Trophoblast cell (in vitro differentiated cells and primary cell): ENCODE results near the gene MTERF4.

ENCODE experiments used
- DNase-seq, 2 donors: peaks; one replicate each; pipeline ENCODE4 v3.0.0-alpha.2; 2016
- H2AFZ ChIP-seq: 2 replicates; pipeline ENCODE4 v1.6.1; 2013; ENCODE audit warnings: low read length, moderate library complexity, mild to moderate bottlenecking; ENCODE audit not compliant: insufficient read depth, poor library complexity
- H2AK5ac ChIP-seq: 2 replicates; pipeline ENCODE4 v1.6.1; 2013; ENCODE audit warnings: mild to moderate bottlenecking, low read length
- H2BK120ac ChIP-seq: 2 replicates; pipeline ENCODE4 v1.6.1; 2013; ENCODE audit warnings: low read length, mild to moderate bottlenecking, moderate library complexity; ENCODE audit not compliant: insufficient read depth, poor library complexity
- H2BK12ac ChIP-seq: 2 replicates; pipeline ENCODE4 v1.6.1; 2013; ENCODE audit warnings: mild to moderate bottlenecking, low read length, moderate library complexity
- H2BK5ac ChIP-seq: 2 replicates; pipeline ENCODE4 v1.6.1; 2013; ENCODE audit warnings: low read length, low read depth, moderate library complexity, mild to moderate bottlenecking; ENCODE audit not compliant: poor library complexity
- H3K14ac ChIP-seq: 2 replicates; pipeline ENCODE4 v1.6.1; 2013; ENCODE audit warnings: mild to moderate bottlenecking, low read length
- H3K18ac ChIP-seq: 2 replicates; pipeline ENCODE4 v1.6.1; 2013; ENCODE audit warnings: mild to moderate bottlenecking, low read length
- H3K23ac ChIP-seq: 2 replicates; pipeline ENCODE4 v1.6.1; 2013; ENCODE audit warnings: low read length
- H3K27ac ChIP-seq: 2 replicates; pipeline ENCODE4 v1.5.1; 2013; ENCODE audit warnings: low read depth, mild to moderate bottlenecking, inconsistent platforms, low read length, moderate library complexity
- H3K27me3 ChIP-seq: 2 replicates; pipeline ENCODE4 v1.6.1; 2013; ENCODE audit warnings: inconsistent platforms, mild to moderate bottlenecking, low read length, moderate library complexity; ENCODE audit not compliant: insufficient read depth
- H3K36me3 ChIP-seq, 2 experiments: 1 replicate in 1 of 2; 2 replicates in 1 of 2; pipeline ENCODE4 v1.6.1; 2013; ENCODE audit warnings: low read length in 2 of 2, mild to moderate bottlenecking in 2 of 2, moderate library complexity in 1 of 2; ENCODE audit not compliant: insufficient read depth in 2 of 2, control insufficient read depth in 1 of 2
- H3K4ac ChIP-seq: 2 replicates; pipeline ENCODE4 v1.6.1; 2013; ENCODE audit warnings: low read depth, mild to moderate bottlenecking, low read length, moderate library complexity
- H3K4me1 ChIP-seq, 2 experiments: 1 replicate in 1 of 2; 2 replicates in 1 of 2; pipeline ENCODE4 v1.6.1; 2013; ENCODE audit warnings: low read length in 2 of 2, mild to moderate bottlenecking in 2 of 2, moderate library complexity in 1 of 2; ENCODE audit not compliant: insufficient read depth in 2 of 2, control insufficient read depth in 1 of 2
- H3K4me2 ChIP-seq: 2 replicates; pipeline ENCODE4 v1.6.1; 2013; ENCODE audit warnings: inconsistent platforms, mild to moderate bottlenecking, low read length, moderate library complexity
- H3K4me3 ChIP-seq: 2 replicates; pipeline ENCODE4 v1.5.1; 2013; ENCODE audit warnings: mild to moderate bottlenecking, low read depth, low read length, inconsistent platforms
- H3K79me1 ChIP-seq: one replicate; pipeline ENCODE4 v1.6.1; 2013; ENCODE audit warnings: low read length
- H3K79me2 ChIP-seq: 2 replicates; pipeline ENCODE4 v1.6.1; 2013; ENCODE audit warnings: low read length, mild to moderate bottlenecking; ENCODE audit not compliant: control insufficient read depth, insufficient read depth, poor library complexity
- H3K9ac ChIP-seq: 2 replicates; pipeline ENCODE4 v1.6.1; 2013; ENCODE audit warnings: mild to moderate bottlenecking, low read length
- H3K9me3 ChIP-seq: 2 replicates; pipeline ENCODE4 v1.6.1; 2013; ENCODE audit warnings: low read depth, mild to moderate bottlenecking, control low read depth, inconsistent platforms, low read length; ENCODE audit not compliant: insufficient read depth
- H4K12ac ChIP-seq: 2 replicates; pipeline ENCODE4 v1.6.1; 2013; ENCODE audit warnings: low read depth, mild to moderate bottlenecking, low read length, moderate library complexity
- H4K8ac ChIP-seq: 2 replicates; pipeline ENCODE4 v1.6.1; 2013; ENCODE audit warnings: low read depth, mild to moderate bottlenecking, low read length, moderate library complexity
- H4K91ac ChIP-seq: one replicate; pipeline ENCODE4 v1.6.1; 2013; ENCODE audit warnings: low read depth, mild to moderate bottlenecking, low read length, moderate library complexity
- WGBS: extraction: QIAGEN DNeasy Blood & Tissue Kit; methylation state at CpG from one replicate; pipeline ENCODE4 v1.1.7; 2013; ENCODE audit warnings: missing lambda C conversion rate; ENCODE audit not compliant: insufficient read length, insufficient coverage; ENCODE audit errors: extremely low coverage; 5-methylcytosine and 5-hydroxymethylcytosine counted together

Gene MTERF4

DNA sequence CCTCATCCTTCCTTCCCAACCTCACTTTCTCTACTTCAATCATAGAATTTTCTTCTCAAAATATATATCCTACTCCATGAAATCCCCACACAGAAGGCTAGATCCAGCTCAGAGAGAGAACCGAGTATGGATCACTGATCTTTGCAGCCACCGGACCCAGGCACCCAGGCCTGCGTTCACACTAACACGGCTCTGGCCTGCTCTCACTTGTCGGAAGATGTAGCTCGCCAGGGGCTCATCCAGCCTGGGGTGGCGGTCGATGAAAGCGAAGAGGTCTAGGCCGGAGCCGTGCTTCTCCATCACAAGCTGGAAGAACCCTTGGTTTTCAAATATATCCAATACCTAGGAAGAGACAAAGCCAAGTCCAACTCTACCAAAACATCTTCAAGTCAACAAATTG is 12.7 kb upstream of the MTERF4 start:
- H2BK12ac ChIP-seq = no peak overlapping the region
- no peak overlapping the region for H4K8ac ChIP-seq
- no peak overlapping the region for H3K14ac ChIP-seq
- H3K27ac ChIP-seq = no peak overlapping the region
- no peak overlapping the region for H4K12ac ChIP-seq
- no peak overlapping the region for H4K91ac ChIP-seq
- no peaks in the 10 kb centered on the region for H3K4me1 ChIP-seq
- H3K18ac ChIP-seq = no peak overlapping the region
- H3K9ac ChIP-seq = no peak overlapping the region
- H2BK120ac ChIP-seq = no peak overlapping the region
- H2AFZ ChIP-seq = no peak overlapping the region
- H3K4ac ChIP-seq = no peak overlapping the region
- no peaks in the 10 kb centered on the region for H3K79me1 ChIP-seq
- no peak for DNase-seq
- no peak overlapping the region for H3K4me3 ChIP-seq
- no peaks in the 10 kb centered on the region for H3K27me3 ChIP-seq
- no peak overlapping the region for H2AK5ac ChIP-seq
- no peaks in the 10 kb centered on the region for H3K79me2 ChIP-seq
- WGBS = no CpG with 5 or more reads among the region's 11 CpGs
- peaks cover 14% of the 10 kb centered on the region in 2 experiments for H3K36me3 ChIP-seq
- H3K23ac ChIP-seq = no peak overlapping the region
- no peak overlapping the region for H3K4me2 ChIP-seq
- H3K9me3 ChIP-seq = peaks cover 5% of the 10 kb centered on the region
- no peak overlapping the region for H2BK5ac ChIP-seq

DNA sequence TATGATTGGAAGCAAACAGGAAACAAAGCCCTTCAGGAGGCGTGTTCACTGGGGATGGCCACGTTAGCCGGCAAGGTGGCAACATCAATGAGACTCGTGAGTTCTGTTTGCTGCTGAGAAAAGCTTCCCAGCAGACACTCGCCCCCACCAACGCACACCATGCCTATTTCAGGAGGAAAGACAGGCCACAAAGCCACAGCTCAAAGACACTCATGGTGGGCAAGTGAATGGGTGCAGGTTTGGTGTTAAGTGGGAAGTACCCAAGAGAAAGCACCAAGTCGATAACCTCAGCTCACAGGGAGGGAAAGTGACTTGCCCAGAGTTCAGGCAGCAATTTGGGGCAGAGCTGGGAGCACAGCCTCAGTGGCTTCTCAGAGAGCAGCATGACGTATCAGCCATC is 10.5 kb upstream of the MTERF4 start:
- no peak overlapping the region for H2AFZ ChIP-seq
- H3K79me1 ChIP-seq = no peaks in the 10 kb centered on the region
- H2AK5ac ChIP-seq = no peak overlapping the region
- H2BK12ac ChIP-seq = no peak overlapping the region
- no CpG with 5 or more reads among the region's 8 CpGs for WGBS
- H3K36me3 ChIP-seq = peaks cover 18 to 21% of the 10 kb centered on the region in 2 experiments
- H3K9me3 ChIP-seq = peaks cover 3% of the 10 kb centered on the region
- H3K4me3 ChIP-seq = no peak overlapping the region
- no peak overlapping the region for H3K4ac ChIP-seq
- no peak overlapping the region for H3K9ac ChIP-seq
- no peak overlapping the region for H2BK120ac ChIP-seq
- H3K27ac ChIP-seq = no peak overlapping the region
- H3K79me2 ChIP-seq = no peaks in the 10 kb centered on the region
- no peaks in the 10 kb centered on the region for H3K4me1 ChIP-seq
- H3K23ac ChIP-seq = no peak overlapping the region
- no peak overlapping the region for H4K91ac ChIP-seq
- H3K4me2 ChIP-seq = no peak overlapping the region
- H3K14ac ChIP-seq = no peak overlapping the region
- no peak overlapping the region for H4K8ac ChIP-seq
- H3K27me3 ChIP-seq = no peaks in the 10 kb centered on the region
- DNase-seq = no peak
- no peak overlapping the region for H3K18ac ChIP-seq
- no peak overlapping the region for H2BK5ac ChIP-seq
- no peak overlapping the region for H4K12ac ChIP-seq

DNA sequence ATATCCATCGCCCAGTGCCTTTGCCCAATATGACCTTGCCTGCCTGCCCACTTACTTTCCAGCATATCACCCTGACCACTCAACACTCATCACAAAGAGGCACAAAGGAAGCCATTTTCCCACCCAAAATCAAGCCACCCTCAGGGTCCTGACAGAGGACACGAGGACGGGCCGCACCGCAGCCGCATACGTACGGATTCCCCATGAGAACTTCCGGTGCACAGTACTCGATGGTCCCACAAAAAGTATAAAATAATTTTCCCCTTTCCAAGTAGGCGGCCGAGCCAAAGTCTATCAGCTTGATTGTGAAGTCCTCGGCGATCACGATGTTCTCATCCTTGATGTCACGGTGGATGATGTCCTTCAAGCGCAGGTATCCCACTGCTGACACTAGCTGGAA is 10.0 kb upstream of the MTERF4 start:
- no peaks in the 10 kb centered on the region for H3K79me1 ChIP-seq
- no peak overlapping the region for H4K8ac ChIP-seq
- no peak overlapping the region for H2BK12ac ChIP-seq
- H3K4ac ChIP-seq = no peak overlapping the region
- no peaks in the 10 kb centered on the region for H3K27me3 ChIP-seq
- no peaks in the 10 kb centered on the region for H3K4me1 ChIP-seq
- WGBS = no CpG with 5 or more reads among the region's 17 CpGs
- no peak overlapping the region for H3K4me3 ChIP-seq
- peaks cover 3% of the 10 kb centered on the region for H3K9me3 ChIP-seq
- H3K36me3 ChIP-seq = peaks cover 23 to 24% of the 10 kb centered on the region in 2 experiments
- H3K79me2 ChIP-seq = no peaks in the 10 kb centered on the region
- no peak overlapping the region for H2BK120ac ChIP-seq
- H4K91ac ChIP-seq = no peak overlapping the region
- H3K27ac ChIP-seq = no peak overlapping the region
- no peak overlapping the region for H3K9ac ChIP-seq
- no peak overlapping the region for H2AFZ ChIP-seq
- H2BK5ac ChIP-seq = no peak overlapping the region
- DNase-seq = no peak
- no peak overlapping the region for H3K23ac ChIP-seq
- H3K14ac ChIP-seq = no peak overlapping the region
- no peak overlapping the region for H4K12ac ChIP-seq
- H2AK5ac ChIP-seq = no peak overlapping the region
- H3K4me2 ChIP-seq = no peak overlapping the region
- H3K18ac ChIP-seq = no peak overlapping the region

DNA sequence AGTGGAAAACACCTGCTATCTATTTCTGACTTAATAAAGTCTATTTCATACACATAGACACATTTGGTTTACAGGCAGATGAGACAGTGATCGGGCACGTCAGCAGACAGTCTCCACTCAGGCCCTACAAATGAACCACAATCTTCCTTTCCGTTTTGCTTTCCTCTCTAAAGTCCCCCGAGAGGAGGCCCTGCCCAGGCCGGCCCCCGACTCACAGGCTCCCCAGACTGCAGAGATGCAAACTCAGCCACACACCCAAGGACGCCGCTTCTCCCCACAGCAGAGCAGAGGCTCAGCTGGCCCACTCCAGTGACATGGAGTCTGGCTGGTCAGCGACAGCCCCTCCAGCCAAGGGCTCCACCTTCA is 9.3 kb upstream of the MTERF4 start:
- Histone ChIP-seq H3K4ac (no peak overlapping the region), H2BK5ac (no peak overlapping the region), H4K91ac (no peak overlapping the region), H2AK5ac (no peak overlapping the region), H3K79me1 (no peaks in the 10 kb centered on the region), H3K9ac (no peak overlapping the region), H3K27ac (no peak overlapping the region), H3K36me3 (peaks cover 22 to 25% of the 10 kb centered on the region in 2 experiments), H3K9me3 (peaks cover 3% of the 10 kb centered on the region), H3K4me2 (no peak overlapping the region), H4K12ac (no peak overlapping the region), H2AFZ (no peak overlapping the region), H3K4me3 (no peak overlapping the region), H2BK120ac (no peak overlapping the region), H3K27me3 (no peaks in the 10 kb centered on the region), H3K79me2 (no peaks in the 10 kb centered on the region), H3K23ac (no peak overlapping the region), H3K14ac (no peak overlapping the region), H4K8ac (no peak overlapping the region), H2BK12ac (no peak overlapping the region), H3K18ac (no peak overlapping the region), H3K4me1 (no peaks in the 10 kb centered on the region)
- DNase-seq = no peak
- WGBS = no CpG with 5 or more reads among the region's 9 CpGs
